Glutamatergic neuron (in vitro differentiated cells): Measurements from ENCODE around the gene TMEM98. TPM values are rescaled to one million over a fixed set of nuclear protein-coding genes. Genes with fewer than 3 reads are reported as not detected.

Source experiments
- DNase-seq: peaks from one replicate; pipeline ENCODE4 v3.0.0; 2022
- H3K27ac Mint-ChIP-seq: one replicate; pipeline ENCODE4 v1.8.0; 2020; ENCODE audit warnings: mild to moderate bottlenecking, mixed read lengths, inconsistent platforms; ENCODE audit not compliant: unreplicated experiment
- H3K27me3 Mint-ChIP-seq: one replicate; pipeline ENCODE4 v1.8.0; 2020; ENCODE audit warnings: mild to moderate bottlenecking, moderate library complexity, mixed read lengths, inconsistent platforms; ENCODE audit not compliant: unreplicated experiment
- H3K36me3 Mint-ChIP-seq: one replicate; pipeline ENCODE4 v1.8.0; 2020; ENCODE audit warnings: mild to moderate bottlenecking, mixed read lengths, inconsistent platforms; ENCODE audit not compliant: unreplicated experiment
- H3K4me1 Mint-ChIP-seq: one replicate; pipeline ENCODE4 v1.8.0; 2020; ENCODE audit warnings: mild to moderate bottlenecking, low read depth, mixed read lengths, inconsistent platforms; ENCODE audit not compliant: unreplicated experiment
- H3K4me3 Mint-ChIP-seq: one replicate; pipeline ENCODE4 v1.8.0; 2020; ENCODE audit warnings: mild to moderate bottlenecking, mixed read lengths, inconsistent platforms; ENCODE audit not compliant: unreplicated experiment
- H3K9me3 Mint-ChIP-seq: one replicate; pipeline ENCODE4 v1.8.0; 2020; ENCODE audit warnings: mild to moderate bottlenecking, moderate library complexity, mixed read lengths, inconsistent platforms; ENCODE audit not compliant: unreplicated experiment
- total RNA-seq: library from RNA; stranded (reverse); fragmentation: NEBNext Ultra II Directional; extraction: Animal tissue kit (Norgen Biotek cat#: 25700); gene quantifications from one replicate; pipeline ENCODE4 v1.2.1, GENCODE V29; 2021; ENCODE audit not compliant: unreplicated experiment
- TF ChIP-seq, protein P1 (sequence below): fragments of 200-600 bp; sonication (generic); IDR thresholded peaks from one replicate; pipeline ENCODE4 v1.5.0; 2021; ENCODE audit not compliant: partially characterized antibody, unreplicated experiment

TMEM98 gene
- total RNA-seq, 1 donor from 2014 or later: 62.3 TPM

- Mint-ChIP-seq H3K36me3 (no peaks in the 10 kb centered on the region), H3K9me3 (no peaks in the 10 kb centered on the region), H3K4me3 (no peak overlapping the region), H3K27ac (no peak overlapping the region), H3K4me1 (no peaks in the 10 kb centered on the region), H3K27me3 (no peaks in the 10 kb centered on the region)
- TF ChIP-seq, protein P1, sequence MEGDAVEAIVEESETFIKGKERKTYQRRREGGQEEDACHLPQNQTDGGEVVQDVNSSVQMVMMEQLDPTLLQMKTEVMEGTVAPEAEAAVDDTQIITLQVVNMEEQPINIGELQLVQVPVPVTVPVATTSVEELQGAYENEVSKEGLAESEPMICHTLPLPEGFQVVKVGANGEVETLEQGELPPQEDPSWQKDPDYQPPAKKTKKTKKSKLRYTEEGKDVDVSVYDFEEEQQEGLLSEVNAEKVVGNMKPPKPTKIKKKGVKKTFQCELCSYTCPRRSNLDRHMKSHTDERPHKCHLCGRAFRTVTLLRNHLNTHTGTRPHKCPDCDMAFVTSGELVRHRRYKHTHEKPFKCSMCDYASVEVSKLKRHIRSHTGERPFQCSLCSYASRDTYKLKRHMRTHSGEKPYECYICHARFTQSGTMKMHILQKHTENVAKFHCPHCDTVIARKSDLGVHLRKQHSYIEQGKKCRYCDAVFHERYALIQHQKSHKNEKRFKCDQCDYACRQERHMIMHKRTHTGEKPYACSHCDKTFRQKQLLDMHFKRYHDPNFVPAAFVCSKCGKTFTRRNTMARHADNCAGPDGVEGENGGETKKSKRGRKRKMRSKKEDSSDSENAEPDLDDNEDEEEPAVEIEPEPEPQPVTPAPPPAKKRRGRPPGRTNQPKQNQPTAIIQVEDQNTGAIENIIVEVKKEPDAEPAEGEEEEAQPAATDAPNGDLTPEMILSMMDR: no peak
- no peak for DNase-seq
Observed at GRCh38 chr17:32899236-32900013, 28.5 kb upstream of the TMEM98 start.

- no peaks in the 10 kb centered on the region for H3K9me3 Mint-ChIP-seq
- no peak overlapping the region for H3K4me3 Mint-ChIP-seq
- H3K4me1 Mint-ChIP-seq: no peaks in the 10 kb centered on the region
- TF ChIP-seq, protein P1: no peak
- H3K27ac Mint-ChIP-seq: no peak overlapping the region
- no peaks in the 10 kb centered on the region for H3K36me3 Mint-ChIP-seq
- DNase-seq: no peak
- no peaks in the 10 kb centered on the region for H3K27me3 Mint-ChIP-seq
Observed at GRCh38 chr17:32901743-32902142, 26.2 kb upstream of the TMEM98 start.

GRCh38 chr17:32903774-32904673, 23.9 kb upstream of the TMEM98 start:
- DNase-seq: no peak
- H3K27me3 Mint-ChIP-seq: no peaks in the 10 kb centered on the region
- H3K4me3 Mint-ChIP-seq: no peak overlapping the region
- H3K36me3 Mint-ChIP-seq: no peaks in the 10 kb centered on the region
- no peaks in the 10 kb centered on the region for H3K9me3 Mint-ChIP-seq
- TF ChIP-seq, protein P1: no peak
- no peak overlapping the region for H3K27ac Mint-ChIP-seq
- H3K4me1 Mint-ChIP-seq: no peaks in the 10 kb centered on the region

DNA sequence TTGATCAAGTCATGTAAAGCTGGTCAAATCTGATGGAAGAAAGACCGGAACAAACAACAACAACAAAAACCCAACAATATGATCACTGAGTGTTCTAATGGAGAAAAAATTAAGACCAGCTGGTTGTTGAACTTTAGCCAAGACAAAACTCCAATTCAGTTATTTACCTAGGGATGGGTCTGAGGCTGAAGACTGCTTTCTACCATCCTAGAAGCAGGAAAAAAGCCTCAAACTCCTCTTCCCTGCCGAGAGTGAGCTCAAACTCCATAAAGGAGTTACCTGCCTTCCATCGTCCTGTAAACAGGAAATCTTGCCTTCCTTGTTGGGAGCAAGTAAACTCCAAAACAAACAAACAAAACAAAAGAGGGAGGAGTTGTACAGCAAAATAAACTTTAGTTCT, 23.1 kb upstream of the TMEM98 start:
- Mint-ChIP-seq H3K27ac (no peak overlapping the region), H3K36me3 (no peaks in the 10 kb centered on the region), H3K9me3 (no peaks in the 10 kb centered on the region), H3K4me3 (no peak overlapping the region), H3K4me1 (no peaks in the 10 kb centered on the region), H3K27me3 (no peaks in the 10 kb centered on the region)
- no peak for DNase-seq
- TF ChIP-seq, protein P1: no peak

GRCh38 chr17:32907583-32907982, 20.4 kb upstream of the TMEM98 start:
- H3K4me3 Mint-ChIP-seq: no peak overlapping the region
- peaks cover 5% of the 10 kb centered on the region for H3K4me1 Mint-ChIP-seq
- no peaks in the 10 kb centered on the region for H3K27me3 Mint-ChIP-seq
- no peak for DNase-seq
- no peak overlapping the region for H3K27ac Mint-ChIP-seq
- H3K36me3 Mint-ChIP-seq: no peaks in the 10 kb centered on the region
- no peaks in the 10 kb centered on the region for H3K9me3 Mint-ChIP-seq
- TF ChIP-seq, protein P1: no peak
